HCT116 (cell line): ENCODE results near the gene COL23A1. TPM values are rescaled to one million over a fixed set of nuclear protein-coding genes. Genes with fewer than 3 reads are reported as not detected.
A peak's percentile ranks its signal among the peaks of the same experiment; 100 is the strongest.

Experiments
- ATAC-seq: fragments of 200-7000 bp; cut with Tn5 transposase; 2 replicates; pipeline ENCODE4 v1.9.1; 2020; ENCODE audit warnings: mild to moderate bottlenecking, moderate library complexity
- BruUV-seq: library from RNA; stranded (reverse); fragments of 400-500 nt; replicated peaks from 2 replicates; lab custom pipeline; 2021; lab: Mats Ljungman, UMichigan
- CTCF ChIA-PET: fragments of 300-600 bp; sonication (Branson Sonifier 250); formaldehyde crosslinking; loops from one replicate; lab custom pipeline; 2021; ENCODE audit warnings: antibody characterized with exemption; lab: Charles Lee
- POLR2A ChIA-PET: fragments of 300-600, 350-600 bp; sonication (Branson Sonifier 250); formaldehyde crosslinking; loops from one replicate; lab custom pipeline; 2021; ENCODE audit warnings: antibody characterized with exemption; lab: Charles Lee
- RAD21 ChIA-PET, 2 experiments: fragments of 300-600 bp; sonication (Branson Sonifier 250); formaldehyde crosslinking; loops; one replicate each; lab custom pipeline; 2023; ENCODE audit warnings: low total read pairs in 2 of 2; ENCODE audit not compliant: uncharacterized antibody in 2 of 2, unreplicated experiment in 2 of 2, low non-redundant PET in 1 of 2; lab: Charles Lee
- DNase-seq: peaks from one replicate; pipeline ENCODE4 v3.0.0-alpha.2; 2010; ENCODE audit warnings: low read depth, low spot score
- H2AFZ ChIP-seq: fragments of 200-600 bp; shearing (Covaris generic), sonication (generic); 2 replicates; pipeline ENCODE4 v1.6.1; 2017; ENCODE audit warnings: low read depth, mixed run types, mixed read lengths, antibody characterized with exemption, low read length; ENCODE audit not compliant: poor library complexity, severe bottlenecking
- H3K27ac ChIP-seq: 2 replicates; pipeline ENCODE4 v1.5.1; 2012; ENCODE audit warnings: low read depth, low read length
- H3K27me3 ChIP-seq: fragments of 200-600 bp; sonication (generic); 2 replicates; pipeline ENCODE4 v1.6.1; 2016; ENCODE audit warnings: mixed run types, low read length, mixed read lengths; ENCODE audit not compliant: insufficient read depth
- H3K36me3 ChIP-seq, 2 experiments: fragments of 200-500 bp in 1 of 2; fragments of 200-600 bp in 1 of 2; sonication (Bioruptor generic) in 1 of 2; sonication (generic) in 1 of 2; 2 replicates each; pipeline versions ENCODE4 v1.5.1 to v1.6.1; 2014 to 2016; ENCODE audit warnings: low read length in 2 of 2, inconsistent platforms in 1 of 2, mixed read lengths in 1 of 2, mixed run types in 1 of 2; ENCODE audit not compliant: insufficient read depth in 2 of 2, control insufficient read depth in 1 of 2
- H3K4me1 ChIP-seq, 2 experiments: fragments of 200-600 bp in 1 of 2; sonication (generic) in 1 of 2; 2 replicates each; pipeline versions ENCODE4 v1.5.1 to v1.6.1; 2012 to 2017; ENCODE audit warnings: low read length in 2 of 2, inconsistent platforms in 1 of 2, mild to moderate bottlenecking in 1 of 2, mixed read lengths in 1 of 2, mixed run types in 1 of 2, moderate library complexity in 1 of 2; ENCODE audit not compliant: insufficient read depth in 2 of 2, control insufficient read depth in 1 of 2
- H3K4me2 ChIP-seq: fragments of 200-600 bp; sonication (generic); 2 replicates; pipeline ENCODE4 v1.6.1; 2017; ENCODE audit warnings: mixed run types, low read length, mixed read lengths
- H3K4me3 ChIP-seq, 2 experiments: fragments of 200-600 bp in 1 of 2; sonication (generic) in 1 of 2; replicated peaks in 1 of 2; 2 replicates each; pipeline ENCODE4 v1.5.1; 2011 to 2016; ENCODE audit warnings: low read length in 2 of 2, control low read depth in 1 of 2, low read depth in 1 of 2, mild to moderate bottlenecking in 1 of 2, mixed read lengths in 1 of 2, mixed run types in 1 of 2
- H3K79me2 ChIP-seq: fragments of 200-600 bp; sonication (generic); 2 replicates; pipeline ENCODE4 v1.6.1; 2017; ENCODE audit warnings: mild to moderate bottlenecking, mixed run types, low read length, moderate library complexity, mixed read lengths; ENCODE audit not compliant: insufficient read depth
- H3K9ac ChIP-seq: fragments of 200-600 bp; sonication (generic); 2 replicates; pipeline ENCODE4 v1.6.1; 2016; ENCODE audit warnings: low read length, mixed read lengths
- H3K9me2 ChIP-seq: fragments of 200-600 bp; sonication (generic), shearing (Covaris generic); 2 replicates; pipeline ENCODE4 v1.6.1; 2017; ENCODE audit warnings: mixed run types, mild to moderate bottlenecking, moderate library complexity; ENCODE audit not compliant: insufficient read depth
- H3K9me3 ChIP-seq, 2 experiments: fragments of 200-500 bp in 1 of 2; fragments of 200-600 bp in 1 of 2; sonication (Bioruptor generic) in 1 of 2; sonication (generic) in 1 of 2; 2 replicates each; pipeline ENCODE4 v1.6.1; 2014 to 2017; ENCODE audit warnings: low read length in 2 of 2, mixed read lengths in 2 of 2, inconsistent platforms in 1 of 2, low read depth in 1 of 2, mild to moderate bottlenecking in 1 of 2, mixed run types in 1 of 2, moderate library complexity in 1 of 2; ENCODE audit not compliant: control insufficient read depth in 1 of 2, insufficient read depth in 1 of 2
- H4K20me1 ChIP-seq: fragments of 200-600 bp; sonication (generic), shearing (Covaris generic); 2 replicates; pipeline ENCODE4 v1.6.1; 2017; ENCODE audit warnings: mixed run types, mild to moderate bottlenecking, moderate library complexity; ENCODE audit not compliant: insufficient read depth
- ELF1 ChIP-seq: IDR thresholded peaks from 2 replicates; pipeline ENCODE4 v1.6.1; 2012; ENCODE audit warnings: low read depth, borderline replicate concordance
- EZH2phosphoT487 ChIP-seq: fragments of 200-600 bp; IDR thresholded peaks from 2 replicates; pipeline ENCODE4 v1.6.1; 2018; ENCODE audit warnings: antibody characterized with exemption, borderline replicate concordance
- POLR2A ChIP-seq: IDR thresholded peaks from 2 replicates; pipeline ENCODE4 v1.7.0; 2011; ENCODE audit warnings: borderline replicate concordance; ENCODE audit not compliant: insufficient read depth, insufficient read length; ENCODE audit errors: extremely low read depth
- POLR2AphosphoS5 ChIP-seq: IDR thresholded peaks from 2 replicates; pipeline ENCODE4 v1.6.1; 2011; ENCODE audit warnings: mild to moderate bottlenecking, low read depth, low read length, moderate library complexity
- RAD21 ChIP-seq: IDR thresholded peaks from 2 replicates; pipeline ENCODE4 v1.6.1; 2012; ENCODE audit warnings: low read depth, mild to moderate bottlenecking
- SP1 ChIP-seq: IDR thresholded peaks from 2 replicates; pipeline ENCODE4 v1.6.1; 2012; ENCODE audit warnings: low read depth
- TCF7L2 ChIP-seq: IDR thresholded peaks from 2 replicates; pipeline ENCODE4 v1.7.0; 2011; ENCODE audit warnings: borderline replicate concordance, inconsistent platforms; ENCODE audit not compliant: insufficient read depth, insufficient read length; ENCODE audit errors: extremely low read depth
- ZBTB33 ChIP-seq: IDR thresholded peaks from 2 replicates; pipeline ENCODE4 v1.6.1; 2011; ENCODE audit warnings: mild to moderate bottlenecking, low read length, moderate library complexity; ENCODE audit not compliant: insufficient replicate concordance; ENCODE audit errors: extremely low read depth
- ZFX ChIP-seq: fragments of 450-650 bp; IDR thresholded peaks from 2 replicates; pipeline ENCODE4 v1.6.1; 2017
- ZNF274 ChIP-seq: fragments of 200-500 bp; sonication (Bioruptor generic); IDR thresholded peaks from 2 replicates; pipeline ENCODE4 v1.6.1; 2014; ENCODE audit warnings: mild to moderate bottlenecking, low read depth, low read length, inconsistent platforms
- intact Hi-C: fragments of 100-400 bp; cut with micrococcal nuclease; formaldehyde crosslinking; loops from 2 replicates; pipeline ENCODE4 v1.10.0; 2022
- total RNA-seq: library from RNA; stranded (reverse); gene quantifications from one replicate; pipeline ENCODE4 v1.2.1, GENCODE V29; 2021; ENCODE audit not compliant: unreplicated experiment
- TF ChIP-seq, protein P1 (sequence below): IDR thresholded peaks from 2 replicates; pipeline ENCODE4 v1.6.1; 2012; ENCODE audit warnings: low read depth
- TF ChIP-seq, protein P2 (sequence below), 3 experiments: fragments of 200-600 bp in 1 of 3; sonication (generic) in 1 of 3; IDR thresholded peaks in 2 of 3; conservative IDR thresholded peaks in 1 of 3; 2 replicates each; pipeline ENCODE4 v1.5.1; 2012 to 2017; ENCODE audit warnings: low read depth in 2 of 3, low read length in 2 of 3, antibody characterized with exemption in 1 of 3, borderline replicate concordance in 1 of 3, control low read depth in 1 of 3, mild to moderate bottlenecking in 1 of 3, mixed read lengths in 1 of 3, mixed run types in 1 of 3, moderate library complexity in 1 of 3; ENCODE audit not compliant: insufficient read depth in 1 of 3

Gene COL23A1
- total RNA-seq, 1 experiment from 2014 or later: not detected

DNA sequence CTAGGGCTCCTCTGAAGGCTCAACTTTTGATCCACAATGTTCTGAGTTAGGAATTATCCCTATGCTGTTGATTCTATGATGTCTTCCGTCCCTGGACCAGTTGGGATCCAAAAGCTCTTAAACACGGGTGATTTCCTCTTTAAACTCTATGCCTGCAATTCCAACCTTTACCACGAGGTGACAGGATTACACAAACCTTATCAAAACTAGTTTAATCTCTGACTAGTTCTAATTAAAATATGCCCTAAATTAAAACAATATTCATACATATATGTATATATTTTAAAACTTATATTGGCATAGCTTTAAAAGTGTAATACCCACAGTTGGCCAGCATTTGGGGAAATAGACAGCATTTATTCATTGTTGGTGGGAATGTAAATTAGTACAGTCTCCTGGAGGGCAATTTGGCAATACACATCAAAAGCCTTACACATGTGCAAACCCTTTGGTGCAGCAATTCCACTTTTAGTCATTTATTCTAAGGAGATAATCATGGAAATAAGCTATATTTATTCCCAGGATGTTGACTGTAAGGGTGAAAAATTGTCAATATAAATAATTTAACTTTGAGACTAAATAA, 306.0 kb downstream of the COL23A1 start:
- ChIA-PET CTCF (interaction anchor here (1.0 kb wide), 3 partner anchors 18 to 546 kb away, joined by 3 read pairs; no protein-coding TSS in a partner anchor), POLR2A (no interaction called here), RAD21 (interaction anchor here in 1 of 2 experiments (0.5 kb wide), 1 partner anchor 268 kb away, joined by 3 read pairs; no protein-coding TSS in a partner anchor)
- Histone ChIP-seq H3K4me3 (no peak overlapping the region), H3K9ac (no peak overlapping the region), H3K36me3 (no peaks in the 10 kb centered on the region), H4K20me1 (no peaks in the 10 kb centered on the region), H2AFZ (no peak overlapping the region), H3K9me2 (no peaks in the 10 kb centered on the region), H3K27ac (no peak overlapping the region), H3K4me1 (peaks cover 0 to 4% of the 10 kb centered on the region in 2 experiments; a peak in 2 of 4 replicates), H3K79me2 (no peaks in the 10 kb centered on the region), H3K9me3 (peaks cover 0 to 11% of the 10 kb centered on the region in 2 experiments; a peak in 1 of 4 replicates), H3K4me2 (no peak overlapping the region), H3K27me3 (peaks cover 4% of the 10 kb centered on the region; the same call in 1 of the 2 replicates)
- no TSS peak for BruUV-seq
- ATAC-seq: no peak
- intact Hi-C loops: loop anchor here (2.0 kb wide), 1 partner anchor 551 kb away; no protein-coding TSS in a partner anchor
- DNase-seq: peak; percentile 26
- TF ChIP-seq POLR2AphosphoS5 (no peak), POLR2A (no peak), ZNF274 (no peak), ZBTB33 (no peak), ELF1 (no peak), RAD21 (peak; percentile 70), TCF7L2 (no peak), ZFX (no peak), EZH2phosphoT487 (no peak), SP1 (no peak)
- TF ChIP-seq, protein P1, sequence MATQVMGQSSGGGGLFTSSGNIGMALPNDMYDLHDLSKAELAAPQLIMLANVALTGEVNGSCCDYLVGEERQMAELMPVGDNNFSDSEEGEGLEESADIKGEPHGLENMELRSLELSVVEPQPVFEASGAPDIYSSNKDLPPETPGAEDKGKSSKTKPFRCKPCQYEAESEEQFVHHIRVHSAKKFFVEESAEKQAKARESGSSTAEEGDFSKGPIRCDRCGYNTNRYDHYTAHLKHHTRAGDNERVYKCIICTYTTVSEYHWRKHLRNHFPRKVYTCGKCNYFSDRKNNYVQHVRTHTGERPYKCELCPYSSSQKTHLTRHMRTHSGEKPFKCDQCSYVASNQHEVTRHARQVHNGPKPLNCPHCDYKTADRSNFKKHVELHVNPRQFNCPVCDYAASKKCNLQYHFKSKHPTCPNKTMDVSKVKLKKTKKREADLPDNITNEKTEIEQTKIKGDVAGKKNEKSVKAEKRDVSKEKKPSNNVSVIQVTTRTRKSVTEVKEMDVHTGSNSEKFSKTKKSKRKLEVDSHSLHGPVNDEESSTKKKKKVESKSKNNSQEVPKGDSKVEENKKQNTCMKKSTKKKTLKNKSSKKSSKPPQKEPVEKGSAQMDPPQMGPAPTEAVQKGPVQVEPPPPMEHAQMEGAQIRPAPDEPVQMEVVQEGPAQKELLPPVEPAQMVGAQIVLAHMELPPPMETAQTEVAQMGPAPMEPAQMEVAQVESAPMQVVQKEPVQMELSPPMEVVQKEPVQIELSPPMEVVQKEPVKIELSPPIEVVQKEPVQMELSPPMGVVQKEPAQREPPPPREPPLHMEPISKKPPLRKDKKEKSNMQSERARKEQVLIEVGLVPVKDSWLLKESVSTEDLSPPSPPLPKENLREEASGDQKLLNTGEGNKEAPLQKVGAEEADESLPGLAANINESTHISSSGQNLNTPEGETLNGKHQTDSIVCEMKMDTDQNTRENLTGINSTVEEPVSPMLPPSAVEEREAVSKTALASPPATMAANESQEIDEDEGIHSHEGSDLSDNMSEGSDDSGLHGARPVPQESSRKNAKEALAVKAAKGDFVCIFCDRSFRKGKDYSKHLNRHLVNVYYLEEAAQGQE: no peak
- TF ChIP-seq, protein P2, sequence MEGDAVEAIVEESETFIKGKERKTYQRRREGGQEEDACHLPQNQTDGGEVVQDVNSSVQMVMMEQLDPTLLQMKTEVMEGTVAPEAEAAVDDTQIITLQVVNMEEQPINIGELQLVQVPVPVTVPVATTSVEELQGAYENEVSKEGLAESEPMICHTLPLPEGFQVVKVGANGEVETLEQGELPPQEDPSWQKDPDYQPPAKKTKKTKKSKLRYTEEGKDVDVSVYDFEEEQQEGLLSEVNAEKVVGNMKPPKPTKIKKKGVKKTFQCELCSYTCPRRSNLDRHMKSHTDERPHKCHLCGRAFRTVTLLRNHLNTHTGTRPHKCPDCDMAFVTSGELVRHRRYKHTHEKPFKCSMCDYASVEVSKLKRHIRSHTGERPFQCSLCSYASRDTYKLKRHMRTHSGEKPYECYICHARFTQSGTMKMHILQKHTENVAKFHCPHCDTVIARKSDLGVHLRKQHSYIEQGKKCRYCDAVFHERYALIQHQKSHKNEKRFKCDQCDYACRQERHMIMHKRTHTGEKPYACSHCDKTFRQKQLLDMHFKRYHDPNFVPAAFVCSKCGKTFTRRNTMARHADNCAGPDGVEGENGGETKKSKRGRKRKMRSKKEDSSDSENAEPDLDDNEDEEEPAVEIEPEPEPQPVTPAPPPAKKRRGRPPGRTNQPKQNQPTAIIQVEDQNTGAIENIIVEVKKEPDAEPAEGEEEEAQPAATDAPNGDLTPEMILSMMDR (IDR thresholded peaks at IDR 0.05 in 2 of 3, conservative IDR thresholded peaks at IDR 0.05 in 1 of 3; ENCODE audit: borderline replicate concordance in 1 of 3, insufficient read depth in 1 of 3, low read depth in 2 of 3, low read length in 2 of 3): peak; percentile 43 to 85 (median 80); a peak in 4 of 6 replicates
